Suprapubic skin (tissue), 4 donors: ENCODE measurements around the gene KRTCAP3.

Source experiments
- CTCF ChIP-seq, 2 donors: fragments of 200-600 bp in 1 of 2; fragments of 450-650 bp in 1 of 2; sonication (generic) in 1 of 2; IDR thresholded peaks; one replicate each; pipeline ENCODE4 v1.5.1; 2016 to 2019; ENCODE audit warnings: antibody characterized with exemption in 2 of 2, mild to moderate bottlenecking in 1 of 2, moderate library complexity in 1 of 2
- EP300 ChIP-seq: sonication (generic); formaldehyde crosslinking; IDR thresholded peaks from one replicate; pipeline ENCODE4 v1.6.1; 2017; ENCODE audit warnings: antibody characterized with exemption
- POLR2A ChIP-seq, 2 donors: fragments of 450-650 bp; IDR thresholded peaks; one replicate each; pipeline ENCODE4 v1.6.1; 2017; ENCODE audit warnings: antibody characterized with exemption in 2 of 2, mild to moderate bottlenecking in 2 of 2, moderate library complexity in 2 of 2
- POLR2AphosphoS5 ChIP-seq, 3 donors: sonication (generic); formaldehyde crosslinking; IDR thresholded peaks; one replicate each; pipeline ENCODE4 v1.6.1; 2017; ENCODE audit warnings: antibody characterized with exemption in 3 of 3

GRCh38 chr2:27451095-27451494 is 8.9 kb downstream of the KRTCAP3 start:
- TF ChIP-seq CTCF (IDR thresholded peaks at IDR 0.05) (no peak), POLR2AphosphoS5 (IDR thresholded peaks at IDR 0.05) (no peak), POLR2A (IDR thresholded peaks at IDR 0.05) (no peak), EP300 (no peak)
